Natural killer cell (primary cell): ENCODE results near the gene GPR37. TPM values are rescaled to one million over a fixed set of nuclear protein-coding genes. Genes with fewer than 3 reads are reported as not detected.

ENCODE experiments used
- ATAC-seq, 3 donors: fragments of 150-1000 bp in 2 of 3; fragments of 200-7000 bp in 1 of 3; cut with Tn5 transposase; 1 replicate in 1 of 3; 2 replicates in 2 of 3; pipeline ENCODE4 v1.10.0; 2021; ENCODE audit warnings: mild to moderate bottlenecking in 2 of 3, moderate library complexity in 2 of 3
- DNase-seq, 2 donors: peaks; one replicate each; pipeline versions ENCODE4 v3.0.0 to v3.0.0-alpha.2; 2013 to 2021; ENCODE audit warnings: mixed read lengths in 1 of 2
- H3K27ac ChIP-seq: one replicate; pipeline ENCODE4 v1.5.1; 2013; ENCODE audit warnings: mild to moderate bottlenecking, low read length
- H3K27me3 ChIP-seq: one replicate; pipeline ENCODE4 v1.6.1; 2013; ENCODE audit warnings: low read length; ENCODE audit not compliant: control insufficient read depth, insufficient read depth
- H3K36me3 ChIP-seq: one replicate; pipeline ENCODE4 v1.6.1; 2013; ENCODE audit warnings: low read length; ENCODE audit not compliant: control insufficient read depth, insufficient read depth
- H3K4me1 ChIP-seq: one replicate; pipeline ENCODE4 v1.6.1; 2013; ENCODE audit warnings: low read length; ENCODE audit not compliant: control insufficient read depth, insufficient read depth
- H3K4me3 ChIP-seq: one replicate; pipeline ENCODE4 v1.5.1; 2013; ENCODE audit warnings: low read length
- H3K9me3 ChIP-seq: one replicate; pipeline ENCODE4 v1.6.1; 2013; ENCODE audit warnings: low read length; ENCODE audit not compliant: control insufficient read depth, insufficient read depth
- H3K27ac Mint-ChIP-seq, 2 donors: one replicate each; pipeline ENCODE4 v1.8.0; 2022; ENCODE audit warnings: mild to moderate bottlenecking in 2 of 2, mixed read lengths in 2 of 2, moderate library complexity in 1 of 2
- H3K27me3 Mint-ChIP-seq, 2 donors: one replicate each; pipeline ENCODE4 v1.8.0; 2022; ENCODE audit warnings: low read depth in 2 of 2, mixed read lengths in 2 of 2
- H3K36me3 Mint-ChIP-seq: one replicate; pipeline ENCODE4 v1.8.0; 2022; ENCODE audit warnings: mixed read lengths
- H3K4me1 Mint-ChIP-seq, 2 donors: one replicate each; pipeline ENCODE4 v1.8.0; 2022; ENCODE audit warnings: mixed read lengths in 2 of 2
- H3K4me3 Mint-ChIP-seq: one replicate; pipeline ENCODE4 v1.8.0; 2022; ENCODE audit warnings: mild to moderate bottlenecking, moderate library complexity, mixed read lengths
- H3K9me3 Mint-ChIP-seq, 2 donors: one replicate each; pipeline ENCODE4 v1.8.0; 2022; ENCODE audit warnings: mixed read lengths in 2 of 2
- CTCF ChIP-seq: fragments of 200-600 bp; IDR thresholded peaks from one replicate; pipeline ENCODE4 v1.8.0; 2022; ENCODE audit warnings: antibody characterized with exemption
- WGBS: methylation state at CpG from one replicate; pipeline ENCODE4 v1.1.7; 2013; ENCODE audit warnings: missing lambda C conversion rate; ENCODE audit not compliant: insufficient coverage; 5-methylcytosine and 5-hydroxymethylcytosine counted together
- intact Hi-C: fragments of 100-400 bp; cut with micrococcal nuclease; formaldehyde crosslinking; loops from one replicate; pipeline ENCODE4 v1.14.2; 2022
- total RNA-seq, 4 donors: library from RNA; stranded (reverse); fragments of 120-200 nt in 1 of 4; gene quantifications; one replicate each; pipeline versions ENCODE4 v1.2.3 to v1.2.4, GENCODE V29; 2013 to 2022

The GPR37 gene
- total RNA-seq, 3 donors from 2014 or later (not counting 1 experiment from before 2014, with no cell fraction given), result not detected

GRCh38 chr7:124792002-124792401, 26.4 kb upstream of the GPR37 start:
- peaks cover 9% of the 10 kb centered on the region in 2 donors for H3K9me3 Mint-ChIP-seq
- H3K4me3 Mint-ChIP-seq, result no peak overlapping the region
- no peaks in the 10 kb centered on the region for H3K4me1 ChIP-seq
- H3K27me3 Mint-ChIP-seq, result peaks cover 8 to 10% of the 10 kb centered on the region in 2 donors
- H3K27me3 ChIP-seq, result no peaks in the 10 kb centered on the region
- H3K9me3 ChIP-seq, result no peaks in the 10 kb centered on the region
- ATAC-seq (no peak), DNase-seq (no peak)
- intact Hi-C loops, result no loop called here
- no peak for TF ChIP-seq CTCF
- H3K27ac Mint-ChIP-seq, result no peak overlapping the region
- no peak overlapping the region for H3K4me3 ChIP-seq
- no peaks in the 10 kb centered on the region for H3K4me1 Mint-ChIP-seq
- H3K36me3 ChIP-seq, result no peaks in the 10 kb centered on the region
- peaks cover 6% of the 10 kb centered on the region for H3K36me3 Mint-ChIP-seq
- H3K27ac ChIP-seq, result no peak overlapping the region

- peaks cover 9% of the 10 kb centered on the region in 2 donors for H3K9me3 Mint-ChIP-seq
- no peak overlapping the region for H3K4me3 ChIP-seq
- no peak overlapping the region for H3K27ac ChIP-seq
- H3K27me3 ChIP-seq, result no peaks in the 10 kb centered on the region
- TF ChIP-seq CTCF, result no peak
- no peaks in the 10 kb centered on the region for H3K4me1 Mint-ChIP-seq
- 72% methylated on average over 3 of the region's 4 CpGs for WGBS
- H3K27ac Mint-ChIP-seq, result no peak overlapping the region
- H3K9me3 ChIP-seq, result no peaks in the 10 kb centered on the region
- no peak for ATAC-seq
- H3K4me3 Mint-ChIP-seq, result no peak overlapping the region
- H3K36me3 Mint-ChIP-seq, result peaks cover 5% of the 10 kb centered on the region
- no peak for DNase-seq
- peaks cover 8 to 10% of the 10 kb centered on the region in 2 donors for H3K27me3 Mint-ChIP-seq
- intact Hi-C loops, result no loop called here
- no peaks in the 10 kb centered on the region for H3K4me1 ChIP-seq
- H3K36me3 ChIP-seq, result no peaks in the 10 kb centered on the region
Observed at GRCh38 chr7:124791426-124791825, 25.8 kb upstream of the GPR37 start.

- DNase-seq (no peak), ATAC-seq (no peak)
- Mint-ChIP-seq H3K4me1 (no peaks in the 10 kb centered on the region), H3K27ac (no peak overlapping the region), H3K4me3 (no peak overlapping the region), H3K9me3 (peaks cover 3 to 7% of the 10 kb centered on the region in 2 donors), H3K36me3 (no peaks in the 10 kb centered on the region), H3K27me3 (peaks cover 8 to 10% of the 10 kb centered on the region in 2 donors)
- no peak overlapping the region for H3K4me3 ChIP-seq
- WGBS, result 29% methylated on average over 6 of the region's 6 CpGs
- no peak for TF ChIP-seq CTCF
- H3K9me3 ChIP-seq, result no peaks in the 10 kb centered on the region
- H3K4me1 ChIP-seq, result no peaks in the 10 kb centered on the region
- H3K27me3 ChIP-seq, result no peaks in the 10 kb centered on the region
- no peak overlapping the region for H3K27ac ChIP-seq
- no peaks in the 10 kb centered on the region for H3K36me3 ChIP-seq
- intact Hi-C loops, result no loop called here
Observed at GRCh38 chr7:124790645-124791044, 25.1 kb upstream of the GPR37 start.

GRCh38 chr7:124785994-124786393, 20.4 kb upstream of the GPR37 start:
- Histone ChIP-seq H3K9me3 (no peaks in the 10 kb centered on the region), H3K36me3 (no peaks in the 10 kb centered on the region), H3K4me3 (no peak overlapping the region), H3K27ac (no peak overlapping the region), H3K27me3 (no peaks in the 10 kb centered on the region), H3K4me1 (no peaks in the 10 kb centered on the region)
- Mint-ChIP-seq H3K27me3 (peaks cover 2 to 10% of the 10 kb centered on the region in 2 donors), H3K4me3 (no peak overlapping the region), H3K36me3 (no peaks in the 10 kb centered on the region), H3K27ac (no peak overlapping the region), H3K4me1 (no peaks in the 10 kb centered on the region), H3K9me3 (peaks cover 0 to 4% of the 10 kb centered on the region in 2 donors)
- DNase-seq (no peak), ATAC-seq (no peak)
- TF ChIP-seq CTCF, result no peak
- intact Hi-C loops, result no loop called here
- 90% methylated on average over 6 of the region's 6 CpGs for WGBS
